NK-92 (cell line): ENCODE data around the gene WWOX.

Source experiments
- DNase-seq: peaks from one replicate; lab custom pipeline; 2025; ENCODE audit not compliant: unreplicated experiment; lab: John Stamatoyannopoulos, UW

WWOX gene

DNA sequence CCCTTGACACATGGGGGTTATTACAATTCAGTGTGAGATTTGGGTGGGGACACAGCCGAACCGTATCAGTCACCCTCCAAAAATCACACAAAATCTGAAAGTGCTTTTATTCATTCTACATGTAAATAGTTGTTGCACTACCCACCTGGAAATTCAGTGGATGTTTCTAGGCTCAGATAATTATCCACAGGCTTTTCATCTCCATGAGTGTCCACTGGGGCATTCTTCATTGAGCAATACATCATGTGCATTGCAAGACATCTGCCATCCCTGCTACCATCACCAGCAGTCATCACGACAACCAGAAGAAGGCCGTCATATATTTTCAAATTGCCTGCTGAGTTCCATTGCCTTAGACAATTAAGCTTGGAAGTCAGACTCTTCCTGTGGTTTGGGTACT, 330.8 kb downstream of the WWOX start:
- no peak for DNase-seq

DNA sequence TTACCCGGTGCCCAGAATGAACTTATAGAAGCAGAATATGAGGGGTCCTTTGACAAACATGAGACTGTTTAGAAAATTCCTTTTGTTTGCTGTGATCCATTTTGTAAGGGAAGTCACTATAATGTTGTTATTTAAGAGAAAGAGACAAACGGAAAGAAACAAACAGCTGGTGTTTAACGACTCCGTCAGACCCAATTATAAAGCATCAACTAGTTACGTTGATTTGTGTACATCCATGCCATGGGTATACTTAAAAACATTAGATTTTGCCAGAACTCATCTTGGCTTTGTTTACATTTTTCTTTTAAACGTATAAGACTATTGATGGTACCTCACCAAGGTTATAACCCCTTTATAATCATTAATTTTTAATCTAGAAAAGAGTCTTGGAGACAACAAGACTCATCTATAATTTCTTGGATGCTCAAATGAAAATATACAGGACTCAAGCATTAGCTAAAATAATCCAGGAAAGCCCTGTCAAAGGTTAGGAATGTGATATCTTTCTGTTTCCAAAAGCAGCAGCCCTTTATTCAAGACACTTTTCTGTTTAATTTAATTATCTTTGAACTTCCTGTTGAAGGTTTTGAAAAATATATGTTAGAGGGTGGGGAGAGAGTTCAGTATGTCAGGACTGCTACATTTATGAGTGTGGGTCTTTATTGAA, 331.7 kb downstream of the WWOX start:
- DNase-seq = no peak

DNA sequence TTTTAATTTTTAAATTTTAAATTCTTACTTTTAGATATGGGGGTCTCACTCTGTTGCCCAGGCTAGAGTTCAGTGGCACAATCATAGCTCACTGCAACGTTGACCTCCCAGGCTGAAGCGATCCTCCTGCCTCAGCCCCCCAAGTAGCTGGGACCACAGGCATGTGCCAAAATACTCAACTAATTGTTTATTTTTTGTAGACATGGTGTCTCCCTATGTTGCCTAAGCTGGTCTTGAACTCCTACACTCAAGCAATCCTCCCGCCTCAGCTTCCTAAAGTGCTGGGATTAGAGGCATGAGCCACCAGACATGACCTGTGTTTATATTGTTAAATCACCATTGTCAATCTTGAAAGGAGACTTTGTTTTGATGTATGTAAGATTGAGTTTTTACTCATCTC, 332.2 kb downstream of the WWOX start:
- no peak for DNase-seq

DNA sequence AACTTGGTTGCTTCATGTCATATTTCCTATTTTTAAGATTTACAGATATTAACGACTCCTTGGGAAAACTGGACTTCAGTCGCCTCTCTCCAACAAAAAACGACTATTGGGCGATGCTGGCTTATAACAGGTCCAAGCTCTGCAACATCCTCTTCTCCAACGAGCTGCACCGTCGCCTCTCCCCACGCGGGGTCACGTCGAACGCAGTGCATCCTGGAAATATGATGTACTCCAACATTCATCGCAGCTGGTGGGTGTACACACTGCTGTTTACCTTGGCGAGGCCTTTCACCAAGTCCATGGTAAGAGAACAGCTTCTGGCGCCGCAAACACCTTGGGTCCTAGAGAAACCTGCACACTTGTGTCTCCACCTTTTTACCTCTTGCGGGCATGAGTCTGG, 333.0 kb downstream of the WWOX start:
- DNase-seq = no peak

DNA sequence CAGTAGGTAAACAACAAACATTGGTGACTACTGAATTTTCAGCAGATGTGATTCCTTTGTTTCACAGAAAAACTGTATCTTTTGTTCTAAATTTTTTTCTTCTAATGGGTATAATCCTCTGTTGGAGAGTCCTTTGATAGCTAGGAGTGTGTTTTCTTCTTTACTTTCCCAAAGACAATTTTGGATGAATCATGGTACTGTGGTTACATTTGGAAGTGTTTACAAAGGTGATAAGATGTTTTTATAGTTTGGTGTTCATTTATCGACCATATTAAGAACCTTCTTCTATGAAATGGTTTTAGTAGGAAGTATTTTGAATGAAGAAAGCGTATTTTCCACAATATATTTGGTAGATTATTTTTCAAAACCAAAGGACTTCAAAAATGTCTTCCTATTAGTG, 333.7 kb downstream of the WWOX start:
- no peak for DNase-seq

DNA sequence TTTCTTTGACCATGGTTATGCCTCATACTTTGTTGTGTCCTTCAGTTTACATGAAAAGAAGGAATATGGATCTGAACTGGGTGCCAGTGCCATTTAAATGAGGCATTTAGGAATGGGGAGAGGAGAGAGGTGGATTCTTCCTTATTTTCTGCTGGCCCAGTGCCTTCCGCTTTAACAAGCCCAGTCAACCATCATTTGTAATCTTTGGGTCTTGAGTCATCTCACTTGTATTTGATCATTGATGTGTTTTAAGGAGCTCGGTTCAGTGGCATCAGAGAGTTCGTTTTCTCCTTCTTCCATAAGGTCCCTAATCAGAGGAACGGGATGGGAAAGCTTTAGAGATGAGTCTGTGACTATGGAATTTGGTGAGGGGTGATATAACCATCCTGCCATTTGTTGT, 334.9 kb downstream of the WWOX start:
- no peak for DNase-seq

DNA sequence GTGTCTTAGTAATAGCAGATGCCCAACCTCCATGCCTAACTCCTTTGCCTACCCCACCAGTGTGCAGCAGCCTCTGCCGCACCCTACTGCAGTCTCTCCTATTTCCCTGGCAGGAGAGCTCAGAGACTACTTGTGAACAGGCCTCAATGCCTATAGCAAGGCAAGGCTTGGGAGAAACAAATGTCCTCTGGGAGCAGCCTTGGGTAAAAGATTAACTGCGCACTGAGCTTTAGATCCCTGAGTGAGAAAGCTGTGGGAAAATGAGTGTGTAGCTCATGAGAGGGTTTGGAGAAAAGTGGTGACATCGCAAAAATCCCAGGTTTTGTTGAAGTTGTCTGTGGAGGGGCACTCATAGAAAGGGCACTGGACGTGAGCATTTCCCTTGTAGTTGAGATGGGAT, 335.8 kb downstream of the WWOX start:
- no peak for DNase-seq

DNA sequence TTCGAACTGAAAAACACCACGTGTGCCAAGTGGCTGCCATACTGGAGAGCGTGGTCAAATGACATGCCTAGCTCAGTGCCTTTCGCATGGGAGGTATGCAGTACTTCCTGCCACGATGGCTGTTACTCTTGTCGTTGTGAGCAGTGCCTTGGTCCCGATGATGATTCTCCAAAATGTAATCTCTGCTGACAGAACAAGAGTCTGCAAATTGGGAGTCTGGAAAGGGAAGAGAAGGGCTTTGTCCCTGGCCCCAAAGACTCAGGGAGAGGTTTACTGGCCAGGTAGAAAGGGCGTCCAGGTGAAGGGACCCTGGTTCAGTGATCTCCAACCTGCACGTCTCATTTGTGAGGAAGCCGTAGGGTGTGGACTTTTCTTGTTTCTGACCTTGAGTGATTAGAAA, 336.6 kb downstream of the WWOX start:
- no peak for DNase-seq

DNA sequence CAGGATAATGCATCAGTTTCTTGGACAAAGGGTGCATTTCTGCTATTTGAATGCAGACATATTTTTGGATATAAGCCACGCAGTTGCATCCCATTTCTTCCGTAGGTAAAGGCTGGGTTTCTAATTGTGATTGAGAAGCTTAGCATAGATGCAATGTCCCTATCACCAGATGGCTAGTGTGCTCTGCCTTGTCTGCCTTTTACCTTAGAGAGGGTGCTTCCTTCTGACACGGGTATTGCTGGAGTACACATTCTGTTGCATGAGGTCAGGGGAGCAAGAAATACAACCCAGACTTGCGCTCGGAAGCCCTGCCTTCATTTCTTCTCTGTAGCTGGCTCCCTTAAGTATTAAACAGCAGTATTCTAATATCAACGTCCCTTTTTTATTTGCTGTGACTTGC, 337.4 kb downstream of the WWOX start:
- no peak for DNase-seq

DNA sequence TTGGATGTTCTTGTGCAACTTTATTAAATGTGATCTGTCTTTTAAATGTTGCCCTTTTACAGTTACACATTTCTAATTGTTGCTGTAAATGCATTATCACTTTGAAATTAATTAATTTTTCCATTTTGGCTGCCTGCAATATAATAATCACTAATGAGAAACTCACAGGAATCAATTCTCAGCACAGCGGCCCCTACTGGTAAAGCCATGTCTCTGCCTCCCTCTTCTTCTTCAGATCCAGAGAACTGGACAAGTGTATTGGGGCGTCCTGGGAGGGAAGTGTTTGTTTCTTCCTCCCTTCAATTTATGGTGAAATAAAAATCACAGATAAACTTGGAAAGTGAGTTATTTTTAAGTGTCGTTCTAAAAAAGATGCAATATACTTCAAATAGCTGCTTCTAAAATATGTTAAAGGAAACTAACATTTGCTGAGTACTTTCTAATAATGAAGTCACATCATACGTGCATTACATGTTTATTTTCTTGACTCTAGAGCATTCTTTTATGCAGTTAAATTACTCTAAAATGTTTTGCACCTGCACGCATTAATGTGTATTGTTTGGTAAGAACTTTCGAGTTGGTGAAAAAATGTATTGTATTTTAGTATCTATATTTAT, 338.0 kb downstream of the WWOX start:
- DNase-seq = no peak

DNA sequence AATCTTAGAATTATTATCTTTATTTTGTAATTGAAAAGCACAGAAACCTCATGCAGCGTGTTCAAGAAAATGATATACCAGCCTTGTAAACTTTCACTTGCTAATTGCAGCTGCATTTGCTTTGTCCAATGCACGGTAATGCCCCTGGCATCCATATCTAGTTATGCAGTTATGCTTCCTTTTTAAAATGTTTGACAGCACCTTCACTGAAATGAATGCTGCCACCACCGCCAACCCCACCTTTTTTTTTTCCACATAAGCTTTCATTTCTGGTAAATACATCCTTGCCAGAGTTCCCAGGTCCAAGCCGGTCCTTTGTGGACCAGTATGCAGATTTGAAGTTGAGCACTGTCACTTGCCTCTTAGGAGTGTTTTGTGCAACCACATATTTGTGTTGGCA, 338.8 kb downstream of the WWOX start:
- DNase-seq = no peak

DNA sequence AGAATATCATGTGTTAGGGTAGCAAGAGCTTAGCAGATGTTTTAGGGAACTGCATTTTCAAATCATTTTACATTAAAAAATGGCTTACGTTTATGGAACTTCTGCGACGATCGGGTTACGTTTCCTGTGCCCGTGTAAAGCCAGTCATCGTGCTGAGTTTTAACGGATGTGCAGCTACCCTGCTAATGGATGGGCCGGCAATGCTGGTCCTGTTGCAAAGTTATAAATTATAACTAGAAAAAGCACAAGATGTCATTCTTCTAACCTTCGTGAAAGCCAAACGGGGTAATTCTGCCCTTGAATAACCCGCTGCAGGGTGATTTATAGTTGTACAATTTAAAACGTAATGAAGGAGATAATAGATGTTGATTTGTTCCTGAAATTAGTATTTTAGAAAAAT, 339.2 kb downstream of the WWOX start:
- no peak for DNase-seq

DNA sequence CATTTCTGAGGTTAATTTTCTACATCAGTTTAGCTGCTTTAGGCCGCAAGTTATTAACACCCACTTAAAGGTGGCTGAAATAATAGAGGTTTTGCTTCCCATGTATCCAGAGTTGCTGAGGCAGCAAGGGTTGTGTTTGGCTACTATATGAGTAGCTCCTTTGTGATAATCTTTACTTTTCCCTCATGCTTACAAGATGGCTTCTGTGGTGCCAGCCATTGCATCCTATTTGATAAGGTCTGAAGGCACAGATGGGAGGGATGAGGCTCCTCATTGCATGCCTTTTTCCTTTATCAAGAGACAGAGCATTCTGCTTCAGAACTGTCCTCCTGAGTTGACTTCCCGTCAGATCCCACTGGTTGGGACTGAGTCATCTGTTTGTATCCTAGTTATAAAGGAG, 340.2 kb downstream of the WWOX start:
- no peak for DNase-seq

DNA sequence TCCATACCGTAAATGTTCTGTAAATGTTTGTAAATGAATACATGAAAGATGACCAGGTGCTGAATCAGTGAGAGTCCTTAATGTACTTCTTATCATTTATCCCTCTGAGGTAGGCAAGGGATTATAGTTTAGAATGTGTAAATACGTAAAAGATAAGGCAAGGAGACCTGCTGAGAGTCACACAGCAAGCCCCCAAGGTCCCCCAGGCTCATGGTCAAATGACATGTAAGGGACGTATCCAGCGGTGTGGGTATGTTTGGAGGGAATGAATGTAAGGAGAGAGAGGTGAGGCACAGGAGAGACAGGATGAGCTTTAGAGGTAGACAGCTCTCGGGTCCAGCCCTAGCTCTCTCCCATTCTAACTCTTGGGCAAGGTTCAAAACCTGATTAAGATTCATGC, 341.8 kb downstream of the WWOX start:
- no peak for DNase-seq

DNA sequence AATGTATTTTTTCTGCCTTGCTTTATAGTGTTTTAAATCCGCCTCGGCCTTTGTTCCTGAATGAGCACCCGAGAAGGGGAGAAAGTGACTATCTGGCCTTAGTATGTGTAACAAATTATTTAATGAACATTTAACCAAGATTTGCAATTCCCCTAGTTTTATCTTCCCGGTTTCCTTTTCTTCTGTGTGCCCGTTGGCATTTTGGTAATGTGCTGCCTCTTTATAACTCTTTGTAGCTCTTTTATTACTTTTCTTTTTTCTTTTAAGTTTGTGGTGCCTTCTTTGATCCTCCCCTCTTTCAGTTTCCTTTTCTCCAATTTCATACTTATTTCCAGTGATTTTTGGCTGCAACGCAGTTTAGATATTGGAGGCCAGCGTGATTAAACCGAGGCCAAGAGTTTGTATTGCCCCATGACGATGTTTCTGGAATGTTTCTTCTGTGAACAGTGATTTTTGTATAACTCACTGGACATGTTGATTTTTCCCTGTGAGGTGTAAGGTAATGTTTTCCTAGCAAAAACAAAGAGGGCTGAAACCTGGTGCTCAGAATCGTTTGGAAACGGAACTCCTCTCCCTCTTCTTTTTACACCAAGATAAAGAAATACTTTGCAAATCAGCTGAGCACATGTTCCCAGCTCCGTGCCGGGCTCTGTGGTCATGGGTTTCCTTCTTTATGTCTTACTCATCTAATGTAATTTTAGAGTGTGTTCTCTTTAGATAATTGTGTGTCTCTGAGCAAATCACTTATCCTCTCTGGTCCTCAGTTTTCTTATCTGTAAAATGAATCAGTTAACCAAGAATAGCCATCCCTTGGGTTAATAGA, 344.3 kb downstream of the WWOX start:
- no peak for DNase-seq

DNA sequence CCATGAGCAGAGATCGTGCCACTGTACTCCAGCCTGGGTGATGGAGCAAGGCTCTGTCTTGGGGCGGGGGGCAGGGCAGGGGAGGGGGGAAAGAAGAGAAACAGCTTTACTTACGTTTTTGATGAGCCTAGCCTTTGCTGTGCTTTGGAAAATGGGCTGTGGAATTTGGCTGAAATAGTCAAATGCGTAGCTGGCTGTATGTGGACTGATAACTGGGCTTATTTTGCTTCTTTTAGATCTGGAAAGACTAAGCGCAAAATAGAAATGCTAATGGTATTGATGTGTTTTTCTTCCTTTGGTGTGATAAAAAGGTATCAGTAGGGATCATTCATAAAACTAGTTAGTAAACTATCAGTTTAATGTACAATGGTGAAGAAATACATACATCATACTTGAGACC, 346.4 kb downstream of the WWOX start:
- DNase-seq = no peak

DNA sequence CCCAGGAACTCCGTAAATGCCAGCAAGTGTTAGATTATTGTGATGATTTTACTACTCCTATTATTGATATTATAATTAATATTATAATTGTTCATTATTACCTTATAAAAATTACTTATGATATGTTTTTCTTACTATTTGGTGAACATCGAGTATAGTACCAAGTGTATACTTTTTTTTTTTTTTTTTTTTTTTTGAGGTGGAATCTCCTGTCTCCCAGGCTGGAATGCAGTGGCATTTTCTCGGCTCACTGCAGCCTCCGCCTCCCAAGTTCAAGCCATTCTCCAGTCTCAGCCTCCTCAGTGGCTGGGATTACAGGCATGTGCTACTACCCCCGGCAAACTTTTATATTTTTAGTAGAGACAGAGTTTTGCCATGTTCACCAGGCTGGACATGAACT, 347.0 kb downstream of the WWOX start:
- no peak for DNase-seq

DNA sequence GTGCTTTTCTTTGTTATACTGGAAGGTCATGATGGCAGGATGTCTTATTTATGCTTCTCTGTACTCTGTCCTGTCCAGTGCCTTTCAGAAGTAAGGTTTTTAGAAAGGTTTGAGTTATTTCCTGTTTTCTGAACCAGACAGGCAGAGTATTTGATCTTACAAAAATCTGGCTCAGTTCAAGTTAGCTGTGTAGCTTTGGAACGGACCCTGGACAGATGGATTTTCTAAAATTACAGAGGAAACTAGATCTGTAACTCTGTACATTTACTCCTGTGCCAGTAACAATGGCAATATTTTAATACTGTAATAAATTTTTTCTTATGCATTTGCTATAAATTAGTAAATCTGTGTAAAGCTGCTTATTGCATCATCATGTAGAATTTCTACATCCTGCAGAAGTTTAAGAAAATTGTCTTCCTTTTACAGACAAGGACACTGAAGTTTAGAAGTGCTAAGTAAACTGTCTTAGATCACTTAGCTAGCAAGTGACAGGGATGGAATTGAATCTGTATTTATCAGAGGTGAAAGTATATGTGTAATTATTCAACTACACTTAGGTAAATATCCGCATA, 347.6 kb downstream of the WWOX start:
- no peak for DNase-seq

DNA sequence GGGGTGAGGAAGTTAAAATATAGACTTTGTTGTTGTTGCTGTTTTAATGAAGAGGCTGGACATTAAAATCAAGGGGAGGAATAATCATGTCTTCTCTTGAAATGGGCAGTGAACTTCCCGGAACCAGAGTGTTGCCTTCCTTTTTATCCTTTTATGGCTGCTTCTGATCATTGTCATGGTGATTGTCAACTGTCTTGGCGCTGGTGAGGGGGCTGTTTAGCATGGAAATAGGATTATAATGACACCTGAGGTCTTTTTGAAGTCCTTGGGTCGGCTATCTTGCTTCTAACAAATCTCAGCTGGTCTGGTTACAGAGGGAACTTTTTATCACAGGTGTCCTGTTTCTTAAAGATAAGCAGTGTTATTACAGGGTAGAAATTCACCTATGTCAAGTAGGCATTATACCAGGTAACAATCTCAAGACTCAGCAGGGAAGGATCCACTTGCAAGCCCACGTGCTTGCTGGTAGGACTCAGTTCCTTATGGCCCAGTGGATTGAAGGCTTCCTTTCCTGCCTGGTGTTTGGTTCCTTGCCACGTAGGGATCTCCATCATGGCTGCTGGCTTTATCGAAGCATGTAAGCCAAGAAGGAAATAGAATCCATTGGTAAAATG, 349.3 kb downstream of the WWOX start:
- DNase-seq = no peak

DNA sequence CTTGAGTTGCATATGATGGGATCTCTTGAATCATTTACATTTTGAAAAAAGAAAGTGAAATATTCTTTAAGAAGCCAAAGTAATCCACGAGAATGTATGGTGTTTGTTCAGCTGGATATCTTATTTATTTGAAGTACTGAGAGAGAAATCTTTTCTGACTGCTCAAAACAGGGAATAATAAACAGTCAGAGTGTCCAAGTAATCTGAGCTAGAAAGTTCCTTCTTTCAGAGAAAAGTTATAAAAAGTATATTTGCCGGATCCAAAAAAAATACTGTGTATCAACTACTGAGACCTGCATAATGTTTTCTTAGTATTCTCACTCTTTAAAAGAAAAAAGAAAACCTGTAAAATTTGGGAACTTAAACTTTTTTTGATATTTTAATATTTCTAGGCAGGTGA, 350.8 kb downstream of the WWOX start:
- DNase-seq = no peak

DNA sequence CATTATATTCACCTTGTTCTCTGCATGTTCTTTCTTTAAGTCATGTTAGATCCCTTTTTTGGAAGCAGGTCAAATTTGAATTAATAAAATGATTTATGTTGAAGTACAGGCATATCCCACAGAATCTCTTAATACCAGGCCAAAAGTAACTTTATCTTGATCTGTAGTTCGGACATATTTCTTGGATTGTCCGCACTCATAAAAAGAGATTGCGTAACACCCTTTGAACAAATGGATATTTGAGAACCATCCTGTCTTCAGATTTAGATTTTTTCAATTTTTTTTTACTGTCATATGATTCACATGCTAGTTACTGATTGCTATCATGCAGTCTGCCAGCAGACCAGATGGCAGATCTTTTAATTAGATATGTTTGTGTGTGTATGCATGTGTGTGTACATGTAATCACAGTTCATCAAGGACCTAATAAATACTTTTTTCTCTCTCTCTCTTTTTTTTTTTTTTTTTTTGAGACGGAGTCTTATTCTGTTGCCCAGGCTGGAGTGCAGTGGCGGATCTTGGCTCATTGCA, 352.6 kb downstream of the WWOX start:
- no peak for DNase-seq
